Colonic mucosa (tissue), 4 donors: ENCODE measurements around the gene CLECL1. TPM values are rescaled to one million over a fixed set of nuclear protein-coding genes. Genes with fewer than 3 reads are reported as not detected.

Source experiments
- DNase-seq: peaks from one replicate; pipeline ENCODE4 v3.0.0-alpha.2; 2020
- H3K27ac ChIP-seq: fragments of 200-600 bp; one replicate; pipeline ENCODE4 v1.8.0; 2021
- H3K27me3 ChIP-seq: fragments of 200-600 bp; one replicate; pipeline ENCODE4 v1.8.0; 2021
- H3K36me3 ChIP-seq: fragments of 200-600 bp; one replicate; pipeline ENCODE4 v1.8.0; 2021
- H3K4me1 ChIP-seq: fragments of 200-600 bp; one replicate; pipeline ENCODE4 v1.8.0; 2021; ENCODE audit warnings: mild to moderate bottlenecking
- H3K4me3 ChIP-seq: fragments of 200-600 bp; one replicate; pipeline ENCODE4 v1.8.0; 2021
- H3K9ac ChIP-seq, 2 donors: one replicate each; pipeline ENCODE4 v1.7.0; 2013; ENCODE audit warnings: control low read depth in 2 of 2, low read depth in 2 of 2, low read length in 2 of 2
- H3K9me3 ChIP-seq: fragments of 200-600 bp; one replicate; pipeline ENCODE4 v1.8.0; 2021
- CTCF ChIP-seq: fragments of 200-600 bp; IDR thresholded peaks from one replicate; pipeline ENCODE4 v1.8.0; 2022; ENCODE audit warnings: antibody characterized with exemption, mild to moderate bottlenecking
- intact Hi-C: fragments of 100-400 bp; cut with DNase I; formaldehyde crosslinking; loops from one replicate; pipeline ENCODE4 v1.14.1; 2022
- total RNA-seq, 2 donors: library from RNA; stranded (reverse); fragmentation: NEBNext Ultra II Directional in 1 of 2; extraction: Animal tissue kit (Norgen Biotek cat#: 25700) in 1 of 2; gene quantifications; one replicate each; pipeline ENCODE4 v1.2.1, GENCODE V29; 2021
- donor health status: healthy.
- donor health status: DM: no; HTN: no; CAD: no.
- donor health status: DM: no; HTN: no; CAD: no.

The CLECL1 gene
- total RNA-seq, 2 donors from 2014 or later: 0.40 TPM; not detected in 1

GRCh38 chr12:9755567-9755966 is 22.7 kb upstream of the CLECL1 start:
- no peaks in the 10 kb centered on the region for H3K27me3 ChIP-seq
- H3K9me3 ChIP-seq: no peaks in the 10 kb centered on the region
- H3K4me1 ChIP-seq: no peaks in the 10 kb centered on the region
- intact Hi-C loops: no loop called here
- no peak overlapping the region for H3K27ac ChIP-seq
- DNase-seq: no peak
- TF ChIP-seq CTCF: no peak
- H3K4me3 ChIP-seq: no peak overlapping the region
- no peaks in the 10 kb centered on the region for H3K36me3 ChIP-seq
- H3K9ac ChIP-seq: no peak overlapping the region

- DNase-seq: no peak
- no peaks in the 10 kb centered on the region for H3K36me3 ChIP-seq
- no peaks in the 10 kb centered on the region for H3K9me3 ChIP-seq
- H3K4me1 ChIP-seq: no peaks in the 10 kb centered on the region
- H3K27me3 ChIP-seq: no peaks in the 10 kb centered on the region
- H3K4me3 ChIP-seq: no peak overlapping the region
- intact Hi-C loops: no loop called here
- H3K9ac ChIP-seq: no peak overlapping the region
- no peak for TF ChIP-seq CTCF
- no peak overlapping the region for H3K27ac ChIP-seq
Measured at GRCh38 chr12:9755035-9755434, 22.1 kb upstream of the CLECL1 start.

GRCh38 chr12:9754099-9754927 is 21.4 kb upstream of the CLECL1 start:
- Histone ChIP-seq H3K4me3 (no peak overlapping the region), H3K4me1 (no peaks in the 10 kb centered on the region), H3K27ac (no peak overlapping the region), H3K9ac (no peak overlapping the region), H3K9me3 (no peaks in the 10 kb centered on the region), H3K27me3 (no peaks in the 10 kb centered on the region), H3K36me3 (no peaks in the 10 kb centered on the region)
- TF ChIP-seq CTCF: no peak
- DNase-seq: no peak
- intact Hi-C loops: no loop called here

GRCh38 chr12:9753498-9753897 is 20.6 kb upstream of the CLECL1 start:
- Histone ChIP-seq H3K4me3 (no peak overlapping the region), H3K9me3 (no peaks in the 10 kb centered on the region), H3K36me3 (no peaks in the 10 kb centered on the region), H3K27me3 (no peaks in the 10 kb centered on the region), H3K27ac (no peak overlapping the region), H3K9ac (no peak overlapping the region), H3K4me1 (no peaks in the 10 kb centered on the region)
- no peak for TF ChIP-seq CTCF
- no peak for DNase-seq
- intact Hi-C loops: no loop called here

GRCh38 chr12:9753073-9753472 is 20.2 kb upstream of the CLECL1 start:
- Histone ChIP-seq H3K4me1 (no peaks in the 10 kb centered on the region), H3K27ac (no peak overlapping the region), H3K27me3 (no peaks in the 10 kb centered on the region), H3K9me3 (no peaks in the 10 kb centered on the region), H3K36me3 (no peaks in the 10 kb centered on the region), H3K4me3 (no peak overlapping the region), H3K9ac (no peak overlapping the region)
- intact Hi-C loops: no loop called here
- no peak for DNase-seq
- no peak for TF ChIP-seq CTCF
